ENCODE measurements around the gene PSMA7. TPM values are rescaled to one million over a fixed set of nuclear protein-coding genes. Genes with fewer than 3 reads are reported as not detected.

PSMA7 gene
- total and polyA plus RNA-seq, 8 donors: 119 to 280 (median 194) TPM

GRCh38 chr20:62123450-62124118 is 19.6 kb downstream of the PSMA7 start:
- DNase-seq: peak in 1 of 2 donors; percentile 33
- intact Hi-C loops (cut with DNase I; ENCODE audit: low total_unique reads): no loop called here
- peaks cover 16 to 42% (median 29%) of the 10 kb centered on the region in 4 donors for H3K4me1 ChIP-seq
- no peaks in the 10 kb centered on the region for H3K9me3 ChIP-seq
- peaks cover 0 to 15% (median 2%) of the 10 kb centered on the region in 3 donors for H3K27me3 ChIP-seq
- peak overlapping the region; percentile 83 to 99 (median 94) for H3K27ac ChIP-seq
- 16 to 25% (median 22%) methylated on average over 16 to 19 of the region's 19 CpGs for WGBS, 5 donors
- peak overlapping the region; percentile 87 to 99 (median 96) for H3K4me3 ChIP-seq
- TF ChIP-seq POLR2A (IDR thresholded peaks at IDR 0.05): no peak
- no peak for TF ChIP-seq POLR2AphosphoS5 (IDR thresholded peaks at IDR 0.05)
- H3K36me3 ChIP-seq: peaks cover 33 to 49% (median 42%) of the 10 kb centered on the region in 4 donors

GRCh38 chr20:62122654-62123449 is 20.3 kb downstream of the PSMA7 start:
- H3K27me3 ChIP-seq: peaks cover 0 to 22% (median 10%) of the 10 kb centered on the region in 3 donors
- H3K27ac ChIP-seq: peak overlapping the region; percentile 83 to 99 (median 94)
- peaks cover 16 to 42% (median 29%) of the 10 kb centered on the region in 4 donors for H3K4me1 ChIP-seq
- intact Hi-C loops (cut with DNase I; ENCODE audit: low total_unique reads): no loop called here
- H3K36me3 ChIP-seq: peaks cover 26 to 42% (median 35%) of the 10 kb centered on the region in 4 donors
- 0 to 2% (median 1%) methylated on average over 19 to 77 of the region's 77 CpGs for WGBS, 5 donors
- TF ChIP-seq POLR2AphosphoS5 (IDR thresholded peaks at IDR 0.05) (peak in 1 of 3 donors; percentile 3), CTCF (IDR thresholded peaks at IDR 0.05) (no peak)
- DNase-seq: peak; percentile 63 to 85
- no peaks in the 10 kb centered on the region for H3K9me3 ChIP-seq
- H3K4me3 ChIP-seq: peak overlapping the region; percentile 87 to 99 (median 96)

GRCh38 chr20:62121776-62122653 is 21.2 kb downstream of the PSMA7 start, which contains the start of gene LSM14B:
Gene LSM14B, plus strand, starts transcription at chr20:62122475. Its CDS starts 192 bp downstream, at chr20:62122667.
- WGBS, 5 donors: 0 to 2% (median 1%) methylated on average over 22 to 124 of the region's 124 CpGs
- Histone ChIP-seq H3K27ac (peak within 1 kb of the TSS; percentile 93 to 99 (median 98)), H3K4me1 (peaks cover 18 to 42% (median 31%) of the 10 kb centered on the region in 4 donors), H3K4me3 (peak within 1 kb of the TSS; percentile 87 to 99 (median 96)), H3K36me3 (peaks cover 17 to 33% (median 26%) of the 10 kb centered on the region in 4 donors), H3K27me3 (peaks cover 0 to 31% (median 17%) of the 10 kb centered on the region in 3 donors), H3K9me3 (peaks cover 0 to 3% (median 0%) of the 10 kb centered on the region in 4 donors)
- intact Hi-C loops (cut with DNase I; ENCODE audit: low total_unique reads): no loop called here
- TF ChIP-seq POLR2A (IDR thresholded peaks at IDR 0.05) (no peak), POLR2AphosphoS5 (IDR thresholded peaks at IDR 0.05) (peak; percentile 28 to 65 (median 48))
- DNase-seq: peak; percentile 98 to 100

- intact Hi-C loops (cut with DNase I; ENCODE audit: low total_unique reads): no loop called here
Measured at GRCh38 chr20:62120990-62121775, 22.0 kb downstream of the PSMA7 start.

More at GRCh38 chr20:62120990-62121775, 22.0 kb downstream of the PSMA7 start:
- no peak for DNase-seq
- WGBS, 5 donors: 15 to 19% (median 17%) methylated on average over 42 to 45 of the region's 45 CpGs
- Histone ChIP-seq H3K27me3 (peaks cover 0 to 39% (median 22%) of the 10 kb centered on the region in 3 donors), H3K27ac (peak overlapping the region; percentile 93 to 99 (median 98)), H3K4me1 (peaks cover 18 to 41% (median 31%) of the 10 kb centered on the region in 4 donors), H3K36me3 (peaks cover 11 to 25% (median 18%) of the 10 kb centered on the region in 4 donors), H3K4me3 (peak overlapping the region; percentile 87 to 99 (median 96)), H3K9me3 (peaks cover 0 to 10% (median 2%) of the 10 kb centered on the region in 4 donors)
- no peak for TF ChIP-seq EP300 (IDR thresholded peaks at IDR 0.05)
- peak; percentile 6 to 38 (median 19) for TF ChIP-seq POLR2AphosphoS5 (IDR thresholded peaks at IDR 0.05)
- TF ChIP-seq CTCF (IDR thresholded peaks at IDR 0.05): no peak
- TF ChIP-seq POLR2A (IDR thresholded peaks at IDR 0.05): no peak

Measured in stomach (tissue), 9 donors.